Mesenteric fat pad (tissue), 1 donor: Measurements from ENCODE around the gene NSD1. TPM values are rescaled to one million over a fixed set of nuclear protein-coding genes. Genes with fewer than 3 reads are reported as not detected.

Experiments
- DNase-seq: peaks from one replicate; pipeline ENCODE4 v3.0.0-alpha.2; 2020; ENCODE audit warnings: low spot score
- total RNA-seq: library from RNA; stranded (reverse); fragmentation: NEBNext Ultra II Directional; extraction: Animal tissue kit (Norgen Biotek cat#: 25700); gene quantifications from one replicate; pipeline ENCODE4 v1.2.1, GENCODE V29; 2021
- donor health status: DM: yes; HTN: yes; CAD: no.

The NSD1 gene
- total RNA-seq, 1 donor from 2014 or later: 74.6 TPM

- no peak for DNase-seq
Measured at GRCh38 chr5:177097016-177097985, 36.3 kb upstream of the NSD1 start.

DNA sequence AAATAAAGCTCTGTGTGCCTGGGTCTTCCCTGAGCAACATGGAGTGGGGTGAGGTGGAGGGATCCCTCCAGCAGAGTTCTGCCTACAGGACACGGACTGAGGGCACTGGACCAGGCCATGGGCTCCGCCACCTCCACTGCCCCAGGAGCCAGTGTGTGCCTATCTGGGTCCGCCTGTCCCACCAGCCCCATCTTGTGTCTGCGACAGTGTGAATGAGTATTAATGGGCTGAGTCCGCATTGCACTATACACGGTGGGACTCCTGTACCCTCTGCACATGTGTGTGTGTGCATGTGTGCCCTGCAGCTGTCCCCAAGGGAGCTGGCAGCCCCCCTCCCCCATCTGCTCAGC is 35.5 kb upstream of the NSD1 start:
- DNase-seq: no peak

DNA sequence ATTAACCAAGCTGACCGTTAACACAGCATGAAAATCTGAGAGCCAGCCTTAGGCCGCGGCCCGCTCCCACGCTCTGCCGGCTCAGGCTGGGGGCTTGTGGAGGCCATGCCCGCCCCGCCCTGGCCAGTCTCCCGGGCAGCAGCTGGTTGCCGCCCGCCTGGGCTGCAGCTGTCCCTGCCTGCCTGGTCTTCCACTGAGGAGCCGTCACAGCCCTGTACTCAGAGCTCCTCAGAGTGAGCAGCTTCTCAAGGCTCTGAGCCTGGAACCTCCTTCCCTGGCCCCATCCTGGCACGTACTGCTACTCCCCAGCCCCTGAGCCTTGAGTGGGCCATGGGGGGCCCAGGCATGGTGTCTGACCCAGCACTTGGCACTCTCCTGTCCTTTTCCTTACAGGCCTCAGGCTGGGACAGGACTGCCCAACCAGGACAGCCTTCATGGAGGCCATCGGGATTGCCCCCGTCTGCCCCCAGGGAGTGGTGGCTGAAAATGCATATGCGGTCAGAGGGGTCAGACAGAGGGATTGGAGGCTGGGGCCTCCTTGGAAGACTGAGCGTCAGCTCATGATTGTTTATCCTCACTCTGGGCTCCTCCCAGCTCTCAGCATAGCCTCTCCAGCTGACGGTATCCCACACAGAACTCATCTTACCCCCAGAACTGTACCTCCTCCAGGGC is 35.0 kb upstream of the NSD1 start:
- no peak for DNase-seq

DNA sequence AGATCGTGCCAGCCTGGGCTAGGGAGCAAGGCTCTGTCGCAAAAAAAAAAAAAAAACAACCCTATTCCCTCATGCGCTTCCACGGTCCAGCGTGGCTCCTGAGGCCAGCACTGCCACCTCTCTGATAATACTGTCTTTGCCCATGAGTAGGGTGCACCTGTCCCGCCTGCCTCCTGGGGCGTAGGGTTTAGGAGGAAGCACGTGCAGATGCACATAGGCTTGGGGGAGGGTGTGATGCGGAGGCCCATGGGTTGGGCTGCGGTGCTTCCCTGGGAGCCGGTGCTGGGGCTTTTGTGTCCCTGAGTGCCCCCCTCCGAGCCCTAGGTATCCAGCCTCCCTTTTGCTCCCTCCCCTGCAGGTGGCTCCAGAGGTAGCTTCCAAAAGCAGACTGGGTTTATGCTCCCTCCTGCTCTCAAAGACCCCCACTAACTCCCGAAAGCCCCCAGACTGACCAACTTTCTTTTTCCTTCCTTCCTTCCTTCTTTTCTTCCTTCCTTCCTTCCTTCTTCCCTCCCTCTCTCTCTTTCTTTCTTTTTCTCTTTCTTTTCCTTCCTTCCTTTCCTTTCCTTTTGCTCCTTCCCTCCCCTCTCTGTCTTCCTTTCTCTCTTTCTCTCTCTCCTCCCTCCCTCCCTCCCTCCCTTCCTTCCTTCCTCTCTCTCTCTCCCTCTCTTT is 34.0 kb upstream of the NSD1 start:
- no peak for DNase-seq

DNA sequence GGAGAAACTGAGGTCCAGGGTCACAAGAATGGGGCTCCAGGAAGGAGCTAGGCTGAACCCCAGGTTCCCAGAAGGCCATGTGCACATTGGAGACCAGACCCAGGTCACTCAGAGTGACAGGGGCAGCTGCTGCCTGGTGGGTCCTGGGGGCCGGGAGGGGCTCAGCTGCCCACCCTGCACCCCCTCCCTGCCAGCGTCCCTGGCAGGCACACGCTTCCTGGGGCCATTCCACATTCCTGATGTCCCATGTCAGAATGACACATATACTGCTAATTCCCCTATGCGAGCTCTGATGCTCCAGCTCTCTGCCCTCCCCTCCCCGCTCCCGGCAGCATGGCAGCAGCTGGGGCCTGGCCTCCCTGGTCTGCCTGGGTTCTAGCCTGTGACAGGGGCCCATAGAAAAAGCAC is 32.9 kb upstream of the NSD1 start:
- DNase-seq: no peak

GRCh38 chr5:177103523-177104253 is 29.9 kb upstream of the NSD1 start:
- no peak for DNase-seq

DNA sequence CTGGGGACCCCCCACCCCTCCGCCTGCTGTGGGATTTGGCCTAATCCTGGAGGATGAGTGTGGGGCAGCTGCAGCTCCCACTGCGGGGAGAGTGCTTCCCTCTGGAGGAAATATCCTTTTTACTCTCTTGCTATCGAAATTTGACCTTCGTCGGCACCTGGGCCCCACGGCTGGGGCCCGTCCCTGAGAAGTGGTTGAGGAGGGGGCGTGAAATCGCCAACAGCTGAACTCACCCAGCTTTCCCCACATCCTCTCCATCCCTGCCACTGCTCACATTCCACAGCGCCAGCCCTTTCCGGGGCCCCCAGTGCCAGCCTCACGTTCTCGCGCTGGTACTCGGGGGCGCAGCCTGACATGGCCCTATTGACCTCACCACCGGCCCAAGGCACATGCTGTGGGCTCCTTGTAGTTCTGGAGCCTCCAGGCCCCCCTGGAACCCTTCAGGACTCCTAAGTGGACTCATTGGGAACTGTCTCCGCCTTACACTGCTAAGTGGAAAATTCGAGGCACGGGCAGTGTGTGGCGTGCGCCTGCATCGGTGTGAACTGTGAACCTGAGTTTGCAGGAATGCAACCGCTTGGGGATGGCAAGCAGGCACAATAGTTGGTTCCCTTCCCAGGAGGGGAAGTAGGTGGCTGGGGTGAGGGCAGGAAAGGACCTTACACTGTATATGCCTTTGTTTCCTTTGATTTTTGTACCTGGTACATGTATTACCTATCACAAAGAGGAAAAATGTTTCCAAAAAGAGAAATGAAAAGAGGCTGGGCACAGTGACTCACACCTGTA is 27.7 kb upstream of the NSD1 start:
- no peak for DNase-seq

GRCh38 chr5:177107159-177107558 is 26.4 kb upstream of the NSD1 start:
- no peak for DNase-seq

DNA sequence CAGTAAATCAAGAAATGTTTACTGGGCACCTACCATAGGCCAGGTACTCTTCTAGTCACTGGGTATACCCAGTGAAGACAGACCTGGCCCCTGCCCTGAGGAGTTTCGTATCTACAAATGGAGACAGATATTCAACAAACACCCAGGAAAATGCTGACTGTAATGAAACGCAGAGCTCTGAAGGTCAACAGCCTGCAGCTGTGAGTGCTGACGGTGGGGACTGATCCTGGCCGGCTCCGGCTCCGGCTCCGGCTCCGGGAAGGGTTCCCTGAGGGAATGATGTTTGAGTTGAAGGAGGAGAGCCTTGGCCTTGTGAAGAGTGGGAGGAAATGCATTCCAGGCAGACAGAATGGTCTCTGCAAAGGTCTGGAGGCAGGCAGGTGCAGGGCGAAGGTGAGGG is 23.8 kb upstream of the NSD1 start:
- DNase-seq: no peak

DNA sequence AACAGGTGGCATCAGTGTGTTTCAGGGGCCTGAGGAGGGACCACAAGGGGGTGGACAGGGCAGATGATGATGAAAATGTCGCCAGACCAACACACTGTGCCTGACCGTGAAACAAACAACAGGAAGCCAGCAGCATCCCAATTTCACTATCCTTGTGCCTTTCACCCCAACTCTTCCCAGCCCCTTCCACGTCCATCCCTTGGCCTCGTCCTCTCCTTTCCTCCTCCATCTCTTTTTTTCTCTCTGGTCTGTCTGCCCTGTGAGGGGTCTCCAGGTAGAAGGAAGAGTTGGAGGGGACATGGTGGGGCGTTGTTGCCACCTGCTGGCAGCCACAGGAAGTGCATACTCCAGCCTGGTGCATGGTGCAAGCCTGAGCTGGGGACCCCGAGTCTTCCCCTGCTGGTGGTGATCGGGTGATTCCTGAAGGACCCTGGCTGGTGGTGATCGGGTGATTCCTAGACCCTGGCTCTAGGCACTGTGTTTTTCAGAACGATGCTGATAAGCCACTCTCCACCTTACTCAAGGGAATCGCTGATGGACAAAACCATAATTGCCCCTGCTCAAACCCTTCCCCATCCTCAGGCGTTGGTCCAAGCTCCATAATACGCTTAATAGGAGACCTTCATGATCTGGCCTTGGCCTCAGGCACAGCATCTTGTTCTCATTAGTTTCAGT is 21.7 kb upstream of the NSD1 start:
- no peak for DNase-seq

GRCh38 chr5:177112589-177113220 is 20.9 kb upstream of the NSD1 start:
- DNase-seq: no peak

GRCh38 chr5:177113566-177114424 is 19.8 kb upstream of the NSD1 start:
- no peak for DNase-seq

- peak; percentile 97 for DNase-seq
Measured at GRCh38 chr5:177116631-177117373, 16.8 kb upstream of the NSD1 start.

DNA sequence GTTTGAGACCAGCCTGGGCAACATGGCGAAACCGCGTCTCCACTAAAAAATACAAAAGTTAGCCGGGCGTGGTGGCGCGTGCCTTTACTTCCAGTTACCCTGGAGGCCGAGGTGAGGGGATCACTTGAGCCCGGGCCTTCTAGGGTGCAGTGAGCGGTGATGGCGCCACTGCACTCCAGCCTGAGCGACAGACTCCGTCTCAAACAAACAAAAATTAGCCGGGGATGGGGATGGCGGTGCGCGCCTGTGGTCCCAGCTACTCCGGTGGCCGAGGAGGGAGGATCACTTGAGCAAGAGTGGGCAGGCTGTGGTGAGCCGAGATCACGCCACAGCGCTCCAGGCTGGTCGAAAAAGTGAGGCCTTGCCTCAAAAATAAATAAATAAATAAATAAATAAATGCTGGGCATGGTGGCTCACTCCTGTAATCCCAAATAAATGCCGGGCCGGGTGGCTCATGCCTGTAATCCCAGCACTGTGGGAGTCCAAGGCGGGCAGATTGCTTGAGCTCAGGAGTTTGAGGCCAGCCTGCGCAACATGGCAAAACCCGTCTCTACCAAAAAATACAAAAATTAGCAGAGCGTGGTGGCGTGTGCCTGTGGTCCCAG is 16.0 kb upstream of the NSD1 start:
- no peak for DNase-seq

DNA sequence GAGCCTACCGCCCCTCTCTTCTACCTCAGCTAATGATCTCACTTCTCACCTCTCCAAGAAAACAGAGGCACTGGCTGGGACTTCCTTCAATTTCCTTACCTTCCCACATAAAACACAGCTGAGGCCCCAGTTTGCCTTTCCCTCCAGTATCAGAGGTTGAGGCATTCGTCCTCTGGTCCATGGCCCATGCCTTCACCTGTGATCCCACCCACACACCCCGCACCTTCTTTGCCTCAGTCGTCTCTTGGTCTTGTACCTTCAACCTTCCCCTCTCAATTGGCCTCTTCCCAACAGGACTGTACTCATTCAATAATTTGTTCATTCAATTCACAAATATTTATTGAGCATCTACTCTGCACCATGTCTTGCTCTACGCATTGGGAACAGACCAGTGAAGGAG is 11.0 kb upstream of the NSD1 start:
- no peak for DNase-seq

DNA sequence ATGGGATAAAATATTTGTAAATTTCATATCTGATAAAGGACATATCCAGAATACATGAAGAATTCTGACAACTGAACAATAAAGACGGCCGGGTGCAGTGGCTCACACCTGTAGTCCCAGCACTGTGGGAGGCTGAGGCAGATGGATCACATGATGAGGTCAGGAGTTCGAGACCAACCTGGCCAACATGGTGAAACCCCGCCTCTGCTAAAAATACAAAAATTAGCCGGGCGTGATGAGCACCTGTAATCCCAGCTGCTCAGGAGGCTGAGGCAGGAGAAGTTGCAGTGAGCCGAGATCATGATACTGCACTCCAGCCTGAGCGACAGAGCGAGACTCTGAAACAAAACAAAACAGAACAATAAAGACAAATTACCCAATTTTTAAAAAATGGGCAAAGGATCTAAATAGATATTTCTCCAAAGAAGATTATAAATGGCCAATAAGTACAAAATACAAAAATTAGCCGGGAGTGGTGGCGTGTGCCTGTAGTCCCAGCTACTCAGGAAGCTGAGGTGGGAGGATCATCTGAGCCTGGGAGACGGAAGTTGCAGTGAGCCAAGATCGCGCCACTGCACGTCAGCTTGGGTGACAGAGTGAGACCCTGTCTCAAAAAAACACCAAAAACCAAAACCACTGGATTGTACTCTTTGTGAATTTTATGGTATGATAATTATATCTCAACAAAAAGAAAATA is 9.6 kb upstream of the NSD1 start:
- DNase-seq: no peak

- no peak for DNase-seq
Measured at GRCh38 chr5:177124486-177124991, 9.0 kb upstream of the NSD1 start.
